GM10847 (cell line): ENCODE data around the gene HOXA11.

Source experiments
- POLR2A ChIP-seq: IDR thresholded peaks from 2 replicates; pipeline ENCODE4 v1.6.1; 2011; ENCODE audit not compliant: insufficient read length; ENCODE audit errors: extremely low read depth

HOXA11 gene

GRCh38 chr7:27185013-27185853 is at the start of gene HOXA11:
Gene HOXA11 (minus strand): TSS chr7:27185232. CDS start chr7:27185144, 88 bp downstream.
- no peak for TF ChIP-seq POLR2A

- no peak for TF ChIP-seq POLR2A
Measured at GRCh38 chr7:27229448-27229847, 44.4 kb upstream of the HOXA11 start.

GRCh38 chr7:27224983-27225934 is 40.2 kb upstream of the HOXA11 start:
- TF ChIP-seq POLR2A, result no peak

GRCh38 chr7:27223941-27224575 is 39.0 kb upstream of the HOXA11 start:
- no peak for TF ChIP-seq POLR2A

- TF ChIP-seq POLR2A, result no peak
Measured at GRCh38 chr7:27221201-27221797, 36.3 kb upstream of the HOXA11 start.

GRCh38 chr7:27220440-27220955 is 35.5 kb upstream of the HOXA11 start:
- no peak for TF ChIP-seq POLR2A

- no peak for TF ChIP-seq POLR2A
Measured at GRCh38 chr7:27219821-27220220, 34.8 kb upstream of the HOXA11 start.

- no peak for TF ChIP-seq POLR2A
Measured at GRCh38 chr7:27217951-27218350, 32.9 kb upstream of the HOXA11 start.

GRCh38 chr7:27215356-27215755 is 30.3 kb upstream of the HOXA11 start:
- TF ChIP-seq POLR2A, result no peak

GRCh38 chr7:27214239-27214950 is 29.4 kb upstream of the HOXA11 start:
- TF ChIP-seq POLR2A, result no peak

GRCh38 chr7:27213433-27214238 is 28.6 kb upstream of the HOXA11 start:
- TF ChIP-seq POLR2A, result no peak

- TF ChIP-seq POLR2A, result no peak
Measured at GRCh38 chr7:27212497-27213432, 27.7 kb upstream of the HOXA11 start.
